Measurements from ENCODE around the gene ANXA2R. TPM values are rescaled to one million over a fixed set of nuclear protein-coding genes. Genes with fewer than 3 reads are reported as not detected.
"Not testable (repeated sequence)": the region's sequence is repeated elsewhere in the genome, so short reads cannot be mapped to it uniquely, and the experiment has no call there.

ANXA2R gene
- total RNA-seq, 1 donor from 2014 or later = 0.31 TPM

GRCh38 chr5:43033841-43034590 lies 6.1 kb downstream of the ANXA2R start:
- no peak for DNase-seq

DNA sequence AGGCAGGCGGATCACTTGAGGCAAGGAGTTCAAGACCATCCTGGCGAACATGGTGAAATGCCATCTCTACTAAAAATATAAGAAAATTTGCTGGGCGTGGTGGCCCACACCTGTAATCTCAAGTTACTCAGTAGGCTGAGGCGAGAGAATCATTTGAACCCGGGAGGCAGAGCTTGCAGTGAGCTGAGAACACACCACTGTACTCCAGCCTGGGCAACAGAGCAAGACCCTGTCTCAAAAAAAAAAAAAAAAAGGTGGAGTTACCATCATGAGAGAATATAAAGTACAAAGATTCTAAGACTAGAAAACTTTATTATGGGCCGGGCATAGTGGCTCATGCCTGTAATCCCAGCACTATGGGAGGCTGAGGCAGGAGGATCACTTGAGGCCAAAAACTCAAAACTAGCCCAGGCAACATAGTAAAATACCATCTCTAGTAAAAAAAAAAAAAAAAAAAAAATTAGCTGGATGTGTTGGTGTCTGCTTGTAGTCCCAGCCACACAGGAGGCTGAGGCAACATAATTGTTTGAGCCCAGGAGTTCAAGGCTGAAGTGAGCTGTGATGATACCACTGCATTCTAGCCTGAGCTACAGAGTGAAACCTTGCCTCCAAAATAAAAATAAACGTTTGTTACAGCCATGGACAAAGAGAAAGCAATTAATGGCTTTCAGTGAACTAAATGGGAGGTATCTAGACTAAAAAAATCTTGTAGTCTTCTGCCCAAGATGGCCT lies 12.9 kb downstream of the ANXA2R start:
- DNase-seq = no peak

DNA sequence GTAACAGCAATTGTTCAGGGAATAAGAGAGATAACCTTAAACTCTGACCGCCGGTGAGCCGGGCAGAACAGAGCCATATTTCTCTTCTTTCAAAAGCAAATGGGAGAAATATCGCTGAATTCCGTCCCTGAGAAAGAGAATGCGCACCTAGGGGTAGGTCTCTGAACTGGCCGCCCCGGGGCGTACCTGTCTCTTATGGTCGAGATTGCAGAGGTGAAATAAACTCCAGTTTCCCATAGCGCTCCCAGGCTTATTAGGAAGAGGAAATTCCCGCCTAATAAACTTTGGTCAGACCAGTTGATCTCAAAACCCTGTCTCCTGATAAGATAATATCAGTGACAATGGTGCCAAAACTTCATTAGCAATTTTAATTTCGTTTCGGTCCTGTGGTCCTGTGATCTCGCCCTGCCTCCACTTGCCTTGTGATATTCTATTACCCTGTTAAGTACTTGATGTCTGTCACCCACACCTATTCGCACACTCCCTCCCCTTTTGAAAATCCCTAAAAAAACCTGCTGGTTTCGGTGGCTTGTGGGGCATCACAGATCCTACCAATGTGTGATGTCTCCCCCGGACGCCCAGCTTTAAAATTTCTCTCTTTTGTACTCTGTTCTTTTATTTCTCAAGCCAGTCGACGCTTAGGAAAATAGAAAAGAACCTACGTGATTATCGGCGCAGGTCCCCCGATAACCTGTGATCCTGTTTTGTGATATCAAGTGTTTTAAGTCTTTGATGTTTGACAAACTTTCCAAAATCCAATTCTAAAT lies 14.8 kb downstream of the ANXA2R start:
- DNase-seq = not testable (repeated sequence)

DNA sequence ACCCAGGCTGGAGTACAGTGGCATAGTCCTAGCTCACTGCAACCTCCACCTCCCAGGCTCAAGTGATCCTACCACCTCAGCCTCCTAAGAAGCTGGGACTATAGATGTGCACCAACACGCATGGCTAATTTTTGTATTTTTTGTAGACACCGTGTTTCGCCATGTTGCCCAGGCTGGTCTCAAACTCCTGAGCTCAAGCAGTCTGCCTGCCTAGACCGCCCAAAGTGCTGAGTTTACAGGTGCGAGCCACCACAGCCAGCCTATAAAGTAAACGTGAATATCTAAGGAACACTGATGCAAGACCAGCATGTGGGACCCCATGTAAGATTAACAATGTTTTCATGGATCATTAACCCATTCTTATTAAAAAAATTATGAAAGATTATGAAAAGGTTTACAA lies 15.9 kb downstream of the ANXA2R start:
- no peak for DNase-seq

- no peak for DNase-seq
These were observed 19.0 kb downstream of the ANXA2R start for GRCh38 chr5:43021151-43021550.

DNA sequence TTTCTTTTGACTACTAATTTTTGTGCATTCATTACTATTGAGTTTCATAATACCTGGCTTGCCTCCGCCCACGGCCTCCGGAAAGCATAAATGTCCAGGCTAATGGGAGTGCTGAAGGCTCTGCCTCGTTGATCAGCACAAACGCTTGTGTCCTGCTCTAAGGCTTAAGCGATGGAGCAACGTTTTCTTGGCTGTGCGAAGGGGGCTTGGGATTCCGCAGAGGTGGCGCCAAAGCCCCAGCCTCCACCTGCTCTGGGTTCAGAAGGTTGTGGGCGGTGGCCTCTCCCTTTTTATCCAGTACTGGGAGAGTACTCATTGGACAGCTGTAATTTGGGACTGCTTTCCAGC lies 19.7 kb downstream of the ANXA2R start:
- no peak for DNase-seq

- DNase-seq = no peak
These were observed 20.3 kb downstream of the ANXA2R start for GRCh38 chr5:43019614-43020398.

DNA sequence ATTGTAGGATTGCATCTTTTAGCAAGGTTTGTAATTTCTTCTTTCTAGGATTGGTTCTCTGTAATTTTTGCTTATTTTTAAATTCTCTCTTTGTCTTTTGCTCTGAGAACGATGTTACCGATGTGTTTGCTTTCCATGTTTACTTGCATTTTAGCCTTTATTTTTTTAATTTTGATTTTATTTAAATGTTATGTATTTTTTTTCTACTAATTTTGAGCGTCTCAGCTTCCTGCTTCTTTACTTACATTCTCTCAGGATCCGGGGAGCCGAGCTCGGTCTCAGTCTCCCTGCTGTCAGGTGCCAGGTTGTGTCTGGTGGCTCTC lies 20.9 kb downstream of the ANXA2R start:
- no peak for DNase-seq

DNA sequence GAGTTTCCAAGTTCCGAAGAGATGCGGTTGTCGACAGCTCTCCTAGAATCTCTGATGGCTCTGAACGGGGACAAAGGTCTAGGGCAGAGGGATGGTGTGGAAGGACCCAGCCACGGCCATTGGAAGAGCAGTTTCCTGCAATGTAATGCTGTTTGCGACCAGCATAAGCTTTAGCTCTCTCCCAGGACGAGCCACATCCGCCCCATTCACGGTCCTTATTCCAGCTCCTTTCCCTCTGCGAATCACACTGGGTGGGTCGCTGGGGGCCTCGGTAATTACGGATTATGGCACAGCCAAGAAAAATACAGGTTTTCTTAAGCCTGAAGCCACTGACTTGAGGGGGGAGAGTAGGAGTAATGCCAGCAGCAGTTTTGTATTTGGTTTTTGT lies 22.7 kb downstream of the ANXA2R start:
- no peak for DNase-seq

DNA sequence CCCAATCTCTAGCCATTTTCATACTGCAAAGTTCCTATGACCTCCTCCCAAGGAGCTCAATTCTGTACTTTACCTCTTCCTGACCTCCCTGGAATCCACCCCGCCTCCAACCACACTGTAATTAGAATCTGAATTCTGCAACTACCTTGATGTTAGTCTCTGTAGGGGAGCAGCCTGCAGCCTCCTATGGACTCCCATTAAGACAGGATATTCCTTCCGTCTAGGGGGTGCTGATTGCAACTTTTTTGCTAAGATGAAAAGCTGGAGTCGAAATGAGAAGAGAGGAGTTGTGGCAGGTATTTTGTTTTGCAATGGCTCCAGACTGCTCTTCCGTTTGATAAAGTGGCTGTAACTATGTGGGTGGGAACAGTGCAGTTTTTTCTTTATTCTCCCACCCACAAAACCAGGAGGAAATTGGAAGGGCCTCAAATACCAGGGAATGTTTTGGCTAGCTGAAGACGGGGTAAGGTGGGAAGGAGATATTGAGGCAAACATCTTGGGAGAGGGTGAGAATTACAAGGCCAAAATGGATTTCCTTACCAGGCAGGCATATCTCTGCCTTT lies 23.8 kb downstream of the ANXA2R start:
- DNase-seq = no peak

GRCh38 chr5:43014522-43014921 lies 25.6 kb downstream of the ANXA2R start:
- DNase-seq = no peak

- no peak for DNase-seq
These were observed 29.2 kb downstream of the ANXA2R start for GRCh38 chr5:43010935-43011315.

- DNase-seq = peak; percentile 15
These were observed 31.6 kb downstream of the ANXA2R start for GRCh38 chr5:43008363-43009153.

- peak; percentile 6 for DNase-seq
These were observed 32.2 kb downstream of the ANXA2R start for GRCh38 chr5:43007911-43008362.

DNA sequence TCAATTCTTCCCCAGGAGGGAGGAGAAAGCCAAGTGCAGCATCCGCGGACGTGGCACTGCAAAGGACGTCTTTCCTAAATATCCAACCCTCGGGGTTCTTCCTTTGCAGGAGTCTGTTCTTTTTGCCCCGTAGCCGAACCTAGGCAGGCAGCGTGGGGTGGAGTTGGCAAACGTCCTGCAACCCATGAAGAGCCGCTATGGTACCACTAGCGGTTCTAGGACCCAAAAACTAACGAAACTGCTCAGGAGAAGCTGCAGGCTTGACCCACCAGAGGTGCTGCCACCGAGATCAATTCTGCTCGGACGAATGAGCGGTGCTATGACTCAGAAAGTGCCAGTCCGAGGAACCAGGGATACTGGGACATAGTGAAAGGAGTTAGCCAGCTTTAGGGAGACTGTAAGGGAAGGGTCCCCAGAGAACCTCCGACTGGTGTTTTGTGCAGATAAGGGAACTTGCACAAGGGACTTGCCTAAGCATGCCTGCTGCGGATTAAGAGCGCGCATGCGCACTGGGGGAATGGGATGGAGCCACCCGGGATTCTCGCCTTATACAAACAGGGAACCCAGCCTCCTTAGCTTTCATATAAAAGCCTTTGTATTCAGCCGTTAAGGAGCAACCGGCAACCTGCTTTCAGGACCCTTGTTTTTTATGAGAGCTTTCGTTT lies 32.7 kb downstream of the ANXA2R start:
- peak; percentile 25 for DNase-seq

DNA sequence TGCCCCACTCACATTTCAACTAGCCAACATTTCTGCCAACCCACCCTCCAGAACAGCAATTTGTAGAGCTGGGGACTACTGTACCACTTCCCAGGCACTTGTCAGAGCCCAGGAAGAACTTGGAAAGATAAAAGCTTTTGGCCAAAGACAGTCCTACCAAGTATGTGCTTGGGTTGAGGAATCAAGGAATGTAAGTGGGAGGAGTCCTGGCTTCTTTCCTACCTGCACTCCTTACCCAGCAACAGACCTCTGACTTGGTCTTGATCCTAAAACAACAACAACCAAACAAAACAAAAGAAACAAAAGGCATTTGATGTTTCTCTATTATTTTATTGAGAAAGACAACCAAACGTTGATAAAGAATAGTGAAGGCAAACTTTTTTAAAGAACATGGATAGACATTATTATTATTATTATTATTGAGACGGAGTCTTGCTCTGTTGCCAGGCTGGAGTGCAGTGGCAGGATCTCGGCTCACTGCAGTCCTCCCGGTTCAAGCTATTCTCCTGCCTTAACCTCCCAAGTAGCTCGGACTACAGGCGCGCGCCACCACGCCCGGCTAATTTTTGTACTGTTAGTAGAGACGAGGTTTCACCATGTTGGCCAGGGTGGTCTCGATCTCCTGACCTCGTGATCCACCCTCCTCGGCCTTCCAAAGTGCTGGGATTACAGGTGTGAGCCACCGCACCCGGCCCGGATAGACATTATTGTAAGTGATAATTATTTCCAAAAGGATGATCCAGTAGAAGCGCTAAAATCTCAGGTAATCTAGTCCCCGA lies 33.5 kb downstream of the ANXA2R start:
- DNase-seq = no peak

DNA sequence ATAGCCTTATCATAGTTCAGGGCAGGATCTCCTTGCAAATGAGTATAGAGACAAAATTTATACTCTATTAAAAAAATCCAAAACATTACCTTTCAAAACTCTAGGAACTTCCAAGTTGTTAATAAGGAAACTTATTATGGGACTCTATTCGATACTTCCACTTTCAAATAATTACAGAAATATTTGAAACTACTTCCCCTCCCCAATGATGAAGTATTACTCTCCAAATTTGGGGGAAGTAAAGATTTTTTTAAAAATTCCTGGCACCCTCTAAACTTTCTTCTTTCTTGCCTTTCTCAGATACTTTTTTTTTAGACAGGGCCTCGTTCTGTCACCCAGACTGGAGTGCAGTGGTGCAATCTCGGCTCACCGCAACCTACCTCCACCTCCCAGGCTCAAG lies 35.1 kb downstream of the ANXA2R start:
- DNase-seq = no peak

GRCh38 chr5:43001748-43002147 lies 38.4 kb downstream of the ANXA2R start:
- no peak for DNase-seq

- no peak for DNase-seq
These were observed 39.2 kb downstream of the ANXA2R start for GRCh38 chr5:43000914-43001313.
